Stimulated activated naive CD8-positive, alpha-beta T cell treated with anti-CD3 and anti-CD28 coated beads, Interleukin-15, amount 100 ng/mL, for 72 hours (primary cell): ENCODE data around the gene TRNP1.
"Not testable (repeated sequence)": the region's sequence is repeated elsewhere in the genome, so short reads cannot be mapped to it uniquely, and the experiment has no call there.

Source experiments
- ATAC-seq: fragments of 150-1000 bp; cut with Tn5 transposase; 2 replicates; pipeline ENCODE4 v1.10.0; 2021; ENCODE audit warnings: mild to moderate bottlenecking, moderate library complexity
- DNase-seq, 2 donors: peaks; one replicate each; pipeline ENCODE4 v3.0.0; 2021 to 2022
- H3K27ac Mint-ChIP-seq, 2 donors: one replicate each; pipeline ENCODE4 v1.8.0; 2022; ENCODE audit warnings: mild to moderate bottlenecking in 2 of 2, mixed read lengths in 2 of 2, moderate library complexity in 2 of 2
- H3K27me3 Mint-ChIP-seq: one replicate; pipeline ENCODE4 v1.8.0; 2022; ENCODE audit warnings: mixed read lengths
- H3K4me1 Mint-ChIP-seq: one replicate; pipeline ENCODE4 v1.8.0; 2022; ENCODE audit warnings: mild to moderate bottlenecking, mixed read lengths
- H3K4me3 Mint-ChIP-seq, 2 donors: one replicate each; pipeline ENCODE4 v1.8.0; 2022; ENCODE audit warnings: mild to moderate bottlenecking in 2 of 2, mixed read lengths in 2 of 2, moderate library complexity in 1 of 2
- H3K9me3 Mint-ChIP-seq, 2 donors: one replicate each; pipeline ENCODE4 v1.8.0; 2022; ENCODE audit warnings: mixed read lengths in 2 of 2

Gene TRNP1, protein sequence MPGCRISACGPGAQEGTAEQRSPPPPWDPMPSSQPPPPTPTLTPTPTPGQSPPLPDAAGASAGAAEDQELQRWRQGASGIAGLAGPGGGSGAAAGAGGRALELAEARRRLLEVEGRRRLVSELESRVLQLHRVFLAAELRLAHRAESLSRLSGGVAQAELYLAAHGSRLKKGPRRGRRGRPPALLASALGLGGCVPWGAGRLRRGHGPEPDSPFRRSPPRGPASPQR

GRCh38 chr1:26993237-26994019 is at the start of gene TRNP1:
Gene TRNP1 (plus strand): TSS chr1:26993692. CDS start chr1:26993787, 95 bp downstream.
- H3K4me1 Mint-ChIP-seq: peaks cover 29% of the 10 kb centered on the region
- peak; percentile 60 to 70 for DNase-seq
- peak; percentile 78 for ATAC-seq
- H3K27ac Mint-ChIP-seq: no peak within 1 kb of the TSS
- peak within 1 kb of the TSS; percentile 87 to 88 for H3K4me3 Mint-ChIP-seq
- no peaks in the 10 kb centered on the region for H3K9me3 Mint-ChIP-seq
- peaks cover 79% of the 10 kb centered on the region for H3K27me3 Mint-ChIP-seq

- peak overlapping the region in 1 of 2 donors; percentile 20 for H3K27ac Mint-ChIP-seq
- H3K27me3 Mint-ChIP-seq: no peaks in the 10 kb centered on the region
- DNase-seq (no peak), ATAC-seq (no peak)
- no peaks in the 10 kb centered on the region for H3K9me3 Mint-ChIP-seq
- H3K4me1 Mint-ChIP-seq: no peaks in the 10 kb centered on the region
- H3K4me3 Mint-ChIP-seq: no peak overlapping the region
These were observed 48.4 kb upstream of the TRNP1 start for GRCh38 chr1:26945138-26945537.

- Mint-ChIP-seq H3K27me3 (no peaks in the 10 kb centered on the region), H3K4me1 (no peaks in the 10 kb centered on the region), H3K4me3 (no peak overlapping the region), H3K9me3 (no peaks in the 10 kb centered on the region), H3K27ac (peak overlapping the region in 1 of 2 donors; percentile 38)
- ATAC-seq (no peak), DNase-seq (no peak)
These were observed 47.8 kb upstream of the TRNP1 start for GRCh38 chr1:26945728-26946127.

DNA sequence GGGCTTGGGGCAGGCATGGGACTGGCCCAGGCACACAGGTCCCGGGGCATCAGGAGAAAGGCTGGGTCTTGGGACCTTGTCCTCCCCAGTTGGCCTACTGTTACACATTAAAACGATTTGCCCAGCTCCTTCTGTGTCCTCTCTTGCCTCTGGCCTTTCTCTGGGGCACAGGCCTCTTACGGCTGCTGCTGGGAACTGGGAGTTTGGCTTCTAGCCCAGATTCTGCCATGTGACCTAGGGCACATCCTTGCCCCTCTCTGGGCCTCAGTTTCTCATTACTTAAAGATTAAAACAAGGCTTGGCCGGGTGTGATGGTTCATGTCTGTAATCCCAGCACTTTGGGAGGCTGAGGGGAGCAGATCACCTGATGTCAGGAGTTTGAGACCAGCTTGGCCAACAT is 47.2 kb upstream of the TRNP1 start:
- Mint-ChIP-seq H3K27ac (no peak overlapping the region), H3K4me1 (no peaks in the 10 kb centered on the region), H3K9me3 (no peaks in the 10 kb centered on the region), H3K27me3 (no peaks in the 10 kb centered on the region), H3K4me3 (no peak overlapping the region)
- DNase-seq: no peak
- no peak for ATAC-seq

GRCh38 chr1:26948725-26949057 is 44.8 kb upstream of the TRNP1 start:
- H3K4me3 Mint-ChIP-seq: not testable (repeated sequence)

DNA sequence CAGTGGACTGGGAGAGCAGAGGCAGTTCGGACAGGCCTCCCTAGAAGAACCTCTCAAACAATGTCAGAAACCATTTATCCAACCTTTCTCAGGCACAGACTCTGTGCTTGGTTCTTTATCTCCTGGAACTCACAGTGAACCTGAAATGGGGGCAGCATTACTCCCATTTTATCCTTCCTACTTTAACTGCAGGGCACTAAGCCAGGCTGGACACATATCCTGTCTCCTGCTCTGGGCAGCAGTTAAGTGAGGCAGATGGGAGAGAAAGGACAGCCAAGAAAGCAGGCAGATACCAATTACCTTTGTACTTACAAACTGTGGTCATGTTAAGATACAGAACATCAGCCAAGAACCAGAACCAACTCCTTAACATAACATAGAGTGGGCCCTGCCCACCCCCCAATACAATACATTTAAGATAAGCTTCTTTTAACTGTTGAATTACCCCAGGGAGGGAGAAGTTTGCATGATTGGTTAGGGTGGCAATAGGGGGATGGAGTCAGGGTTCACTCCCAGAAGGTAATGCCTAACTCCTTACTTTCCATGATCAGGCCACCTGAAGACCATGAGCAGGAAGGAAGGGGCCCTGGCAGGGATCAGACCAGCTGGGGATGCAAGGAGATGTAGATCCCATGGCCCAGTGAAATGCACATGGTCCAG is 44.1 kb upstream of the TRNP1 start:
- H3K9me3 Mint-ChIP-seq: no peaks in the 10 kb centered on the region
- H3K4me1 Mint-ChIP-seq: no peaks in the 10 kb centered on the region
- no peak overlapping the region for H3K4me3 Mint-ChIP-seq
- DNase-seq (no peak), ATAC-seq (peak; percentile 18)
- no peaks in the 10 kb centered on the region for H3K27me3 Mint-ChIP-seq
- H3K27ac Mint-ChIP-seq: peak overlapping the region in 1 of 2 donors; percentile 50

More at GRCh38 chr1:26948725-26949057, 44.8 kb upstream of the TRNP1 start:
- not testable (repeated sequence) for H3K9me3 Mint-ChIP-seq, H3K27me3 Mint-ChIP-seq, ATAC-seq, DNase-seq, H3K4me1 Mint-ChIP-seq
- H3K27ac Mint-ChIP-seq: peak overlapping the region in 1 of 2 donors; percentile 12

- no peaks in the 10 kb centered on the region for H3K9me3 Mint-ChIP-seq
- peak; percentile 9 for ATAC-seq
- no peak overlapping the region for H3K27ac Mint-ChIP-seq
- no peaks in the 10 kb centered on the region for H3K27me3 Mint-ChIP-seq
- H3K4me1 Mint-ChIP-seq: no peaks in the 10 kb centered on the region
- H3K4me3 Mint-ChIP-seq: no peak overlapping the region
- DNase-seq: no peak
These were observed 43.6 kb upstream of the TRNP1 start for GRCh38 chr1:26949926-26950319.

DNA sequence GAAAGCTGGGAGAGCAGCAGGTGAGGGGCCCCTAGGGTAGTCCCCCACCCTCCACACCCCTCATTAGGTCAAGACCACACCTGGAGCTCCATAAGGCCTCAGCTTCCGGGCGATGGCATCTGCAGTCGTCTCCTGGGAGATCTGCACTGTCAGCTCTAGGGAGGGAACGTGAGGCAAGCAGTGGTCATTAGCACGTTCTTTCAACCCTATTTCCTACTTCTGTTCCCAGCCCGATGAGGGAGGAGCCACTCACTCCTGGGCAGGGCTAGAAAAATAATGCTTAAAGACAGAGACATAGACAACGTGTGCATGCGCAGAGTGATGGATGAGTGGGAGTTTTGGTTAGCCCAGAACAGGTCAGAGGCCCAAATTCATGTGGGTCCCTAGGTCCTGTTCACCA is 42.9 kb upstream of the TRNP1 start:
- no peak for DNase-seq
- H3K27me3 Mint-ChIP-seq: no peaks in the 10 kb centered on the region
- H3K27ac Mint-ChIP-seq: peak overlapping the region in 1 of 2 donors; percentile 91
- H3K4me1 Mint-ChIP-seq: no peaks in the 10 kb centered on the region
- no peak for ATAC-seq
- no peaks in the 10 kb centered on the region for H3K9me3 Mint-ChIP-seq
- no peak overlapping the region for H3K4me3 Mint-ChIP-seq

DNA sequence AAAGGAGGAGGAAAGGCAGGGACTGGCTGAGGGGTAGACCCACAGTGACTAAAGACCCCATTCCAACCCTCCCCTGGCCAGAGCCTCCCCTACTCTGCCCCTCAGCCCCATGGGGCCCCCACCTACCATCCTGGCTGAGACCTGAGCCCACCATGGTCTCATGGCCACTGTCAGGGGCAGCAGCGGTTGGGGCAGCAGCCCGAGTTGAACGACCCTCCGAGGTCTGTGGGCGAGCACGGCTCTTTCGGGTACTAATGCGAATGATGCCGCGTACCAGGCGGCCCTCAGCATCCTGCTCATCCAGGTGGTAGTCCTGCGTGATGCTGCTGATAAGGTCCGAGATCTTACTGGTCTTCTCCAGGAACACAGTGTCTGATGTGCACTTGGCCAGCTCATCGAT is 42.3 kb upstream of the TRNP1 start:
- DNase-seq (no peak), ATAC-seq (no peak)
- no peaks in the 10 kb centered on the region for H3K27me3 Mint-ChIP-seq
- peak overlapping the region in 1 of 2 donors; percentile 5 for H3K27ac Mint-ChIP-seq
- H3K4me1 Mint-ChIP-seq: no peaks in the 10 kb centered on the region
- H3K9me3 Mint-ChIP-seq: no peaks in the 10 kb centered on the region
- no peak overlapping the region for H3K4me3 Mint-ChIP-seq

DNA sequence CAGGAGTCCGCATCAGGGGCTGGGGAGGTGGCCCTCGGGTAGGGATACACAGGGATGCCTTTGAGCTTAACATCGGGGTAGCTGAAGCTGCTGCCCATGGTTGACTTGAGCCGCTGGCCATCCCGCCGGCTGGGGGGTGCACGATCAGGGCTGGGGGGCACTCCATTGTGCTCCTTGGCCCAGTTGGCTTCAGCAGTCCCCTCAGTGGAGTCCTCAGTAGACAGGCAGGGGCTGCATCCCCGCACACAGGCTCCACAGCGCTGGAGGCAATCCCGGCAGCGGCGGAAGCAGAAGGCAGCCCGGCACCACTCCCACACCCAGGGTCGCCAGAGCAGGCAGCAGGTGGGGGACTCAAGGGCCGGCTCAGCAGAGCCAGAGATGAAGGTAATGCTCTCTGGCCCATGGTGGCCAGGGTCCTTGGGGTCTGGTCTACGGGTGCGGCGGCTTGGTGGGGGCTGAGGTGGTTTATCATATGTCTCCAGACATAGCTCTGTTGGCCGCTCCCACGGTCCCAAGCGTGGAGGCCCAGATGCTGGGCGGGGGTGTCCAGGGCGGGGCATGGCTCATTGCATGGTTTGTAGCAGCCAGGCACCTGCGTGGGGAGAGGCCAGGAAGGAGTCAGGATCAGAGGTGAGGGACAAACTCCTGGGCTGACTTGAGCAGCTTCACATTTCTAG is 41.5 kb upstream of the TRNP1 start:
- H3K4me1 Mint-ChIP-seq: no peaks in the 10 kb centered on the region
- H3K4me3 Mint-ChIP-seq: no peak overlapping the region
- no peaks in the 10 kb centered on the region for H3K9me3 Mint-ChIP-seq
- no peaks in the 10 kb centered on the region for H3K27me3 Mint-ChIP-seq
- no peak for ATAC-seq
- H3K27ac Mint-ChIP-seq: no peak overlapping the region
- DNase-seq: no peak

DNA sequence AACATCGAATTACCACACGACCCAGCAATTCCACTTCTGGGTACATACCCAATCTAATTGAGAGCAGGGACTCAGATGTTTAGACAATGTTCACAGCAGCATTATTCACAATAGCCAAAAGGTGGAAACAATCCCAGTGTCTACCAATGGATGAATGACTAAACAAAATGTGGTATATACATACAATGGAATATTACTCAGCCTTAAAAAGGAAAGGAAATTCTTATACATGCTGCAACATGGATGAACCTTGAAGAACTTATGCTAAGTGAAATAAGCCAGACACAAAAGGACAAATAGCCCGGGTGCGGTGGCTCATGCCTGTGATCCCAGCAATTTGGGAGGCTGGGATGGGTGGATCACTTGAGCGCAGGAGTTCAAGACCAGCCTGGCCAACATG is 40.1 kb upstream of the TRNP1 start:
- no peaks in the 10 kb centered on the region for H3K4me1 Mint-ChIP-seq
- no peaks in the 10 kb centered on the region for H3K9me3 Mint-ChIP-seq
- no peak overlapping the region for H3K4me3 Mint-ChIP-seq

GRCh38 chr1:26956321-26956720 is 37.2 kb upstream of the TRNP1 start:
- no peak overlapping the region for H3K27ac Mint-ChIP-seq
- H3K27me3 Mint-ChIP-seq: peaks cover 22% of the 10 kb centered on the region
- no peak for ATAC-seq
- peaks cover 6% of the 10 kb centered on the region for H3K4me1 Mint-ChIP-seq
- no peak overlapping the region for H3K4me3 Mint-ChIP-seq
- no peak for DNase-seq
- H3K9me3 Mint-ChIP-seq: no peaks in the 10 kb centered on the region

More for the DNA sequence above, 40.1 kb upstream of the TRNP1 start:
- no peak for ATAC-seq
- Mint-ChIP-seq H3K27me3 (peaks cover under 1% of the 10 kb centered on the region), H3K27ac (no peak overlapping the region)
- no peak for DNase-seq

DNA sequence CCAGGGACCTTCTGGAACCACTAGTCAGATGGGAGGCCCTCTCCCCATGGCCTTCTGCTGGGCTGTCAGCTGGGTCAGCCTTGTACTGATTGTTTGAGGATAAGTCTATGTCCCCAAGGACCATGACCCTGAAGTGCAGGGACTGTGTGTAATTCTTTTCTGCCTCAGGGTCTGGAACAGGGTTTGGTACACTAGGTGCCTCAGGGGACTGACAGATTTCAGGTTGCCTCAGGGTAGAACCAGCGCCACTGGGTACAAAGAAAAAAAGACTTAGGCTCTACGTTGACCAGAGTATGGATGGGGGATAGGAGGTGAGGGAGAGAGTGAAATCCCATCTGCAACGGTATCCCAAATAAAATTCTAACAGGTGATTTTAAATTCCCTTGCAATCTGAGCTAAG is 36.2 kb upstream of the TRNP1 start:
- H3K27ac Mint-ChIP-seq: no peak overlapping the region
- no peaks in the 10 kb centered on the region for H3K9me3 Mint-ChIP-seq
- H3K4me3 Mint-ChIP-seq: no peak overlapping the region
- peaks cover 32% of the 10 kb centered on the region for H3K27me3 Mint-ChIP-seq
- no peak for DNase-seq
- ATAC-seq: no peak
- peaks cover 6% of the 10 kb centered on the region for H3K4me1 Mint-ChIP-seq

DNA sequence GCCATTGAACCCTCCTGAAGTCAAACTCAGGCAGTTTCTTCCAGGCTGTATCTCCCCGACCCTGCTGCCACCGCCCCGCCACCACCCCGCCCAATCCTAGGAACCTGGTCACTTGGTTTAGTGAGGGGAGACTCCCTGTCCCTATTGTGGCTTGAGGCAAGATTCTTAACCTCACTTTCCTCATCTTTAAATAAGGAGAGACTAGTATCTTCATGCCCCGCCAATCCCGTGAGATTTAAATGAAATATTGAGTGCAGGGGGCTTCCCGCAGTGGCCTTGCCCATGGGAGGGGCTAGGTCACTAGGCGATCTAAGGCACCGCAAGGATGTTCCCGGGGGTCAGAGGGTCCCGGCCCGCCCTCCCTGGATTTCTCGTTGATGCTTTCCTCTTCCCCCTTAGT is 34.2 kb upstream of the TRNP1 start:
- peaks cover 6% of the 10 kb centered on the region for H3K4me1 Mint-ChIP-seq
- no peak overlapping the region for H3K27ac Mint-ChIP-seq
- H3K27me3 Mint-ChIP-seq: peaks cover 46% of the 10 kb centered on the region
- ATAC-seq (no peak), DNase-seq (no peak)
- H3K4me3 Mint-ChIP-seq: peak overlapping the region; percentile 72 to 75
- H3K9me3 Mint-ChIP-seq: no peaks in the 10 kb centered on the region

- Mint-ChIP-seq H3K4me1 (peaks cover 6% of the 10 kb centered on the region), H3K9me3 (no peaks in the 10 kb centered on the region), H3K27ac (peak within 1 kb of the TSS; percentile 72 to 74), H3K27me3 (peaks cover 53% of the 10 kb centered on the region), H3K4me3 (peak within 1 kb of the TSS; percentile 75 to 86)
- ATAC-seq (peak; percentile 83), DNase-seq (peak; percentile 23 to 35)
These were observed 33.5 kb upstream of the TRNP1 start, which contains the start of gene KDF1 for GRCh38 chr1:26959722-26960624. Gene KDF1 (minus strand): TSS chr1:26960468. CDS start chr1:26952380, 8,088 bp downstream.
